GM18868 (cell line): ENCODE results near the gene SPRR5.

Experiments used
- ATAC-seq: cut with Tn5 transposase; IDR thresholded peaks from one replicate; pipeline ENCODE4 v1.9.1; 2021; ENCODE audit warnings: mild to moderate bottlenecking, moderate library complexity; ENCODE audit not compliant: unreplicated experiment

Gene SPRR5

GRCh38 chr1:152942161-152942560, 4.8 kb upstream of the SPRR5 start:
- no peak for ATAC-seq

- ATAC-seq, result no peak
Observed at GRCh38 chr1:152946248-152946647, 758 bp upstream of the SPRR5 start.

GRCh38 chr1:152951711-152952110, 4.7 kb downstream of the SPRR5 start:
- no peak for ATAC-seq

GRCh38 chr1:152953761-152954160, 6.8 kb downstream of the SPRR5 start:
- ATAC-seq, result no peak

GRCh38 chr1:152954436-152954835, 7.4 kb downstream of the SPRR5 start:
- no peak for ATAC-seq

- no peak for ATAC-seq
Observed at GRCh38 chr1:152957561-152957960, 10.6 kb downstream of the SPRR5 start.

GRCh38 chr1:152959273-152959672, 12.3 kb downstream of the SPRR5 start:
- ATAC-seq, result no peak

- no peak for ATAC-seq
Observed at GRCh38 chr1:152959801-152960451, 12.9 kb downstream of the SPRR5 start.

- no peak for ATAC-seq
Observed at GRCh38 chr1:152960452-152961044, 13.5 kb downstream of the SPRR5 start.

GRCh38 chr1:152961226-152961891, 14.4 kb downstream of the SPRR5 start:
- ATAC-seq, result no peak

- ATAC-seq, result no peak
Observed at GRCh38 chr1:152962876-152963415, 15.9 kb downstream of the SPRR5 start.

- ATAC-seq, result no peak
Observed at GRCh38 chr1:152964536-152964935, 17.5 kb downstream of the SPRR5 start.

- ATAC-seq, result no peak
Observed at GRCh38 chr1:152965853-152966252, 18.8 kb downstream of the SPRR5 start.

- no peak for ATAC-seq
Observed at GRCh38 chr1:152967201-152967600, 20.2 kb downstream of the SPRR5 start.

- peak; percentile 58 for ATAC-seq
Observed at GRCh38 chr1:152968248-152968647, 21.2 kb downstream of the SPRR5 start.

- ATAC-seq, result no peak
Observed at GRCh38 chr1:152969036-152969435, 22.0 kb downstream of the SPRR5 start.

- no peak for ATAC-seq
Observed at GRCh38 chr1:152970495-152970894, 23.5 kb downstream of the SPRR5 start, which contains the start of gene SPRR4. Gene SPRR4 (plus strand): TSS chr1:152970648. CDS start chr1:152971891, 1,243 bp downstream.

GRCh38 chr1:152972196-152972886, 25.3 kb downstream of the SPRR5 start:
- no peak for ATAC-seq

GRCh38 chr1:152976688-152977087, 29.7 kb downstream of the SPRR5 start:
- no peak for ATAC-seq

GRCh38 chr1:152977614-152978013, 30.6 kb downstream of the SPRR5 start:
- no peak for ATAC-seq

GRCh38 chr1:152980676-152981075, 33.7 kb downstream of the SPRR5 start:
- ATAC-seq, result no peak
